ENCODE measurements around the gene CANT1. TPM values are rescaled to one million over a fixed set of nuclear protein-coding genes. Genes with fewer than 3 reads are reported as not detected.

CANT1 gene
- total and polyA plus RNA-seq, 2 of the 13 experiments (the other 11 are each of a cell fraction or from before 2014, with no cell fraction given), result 34.1 to 42.1 TPM

DNA sequence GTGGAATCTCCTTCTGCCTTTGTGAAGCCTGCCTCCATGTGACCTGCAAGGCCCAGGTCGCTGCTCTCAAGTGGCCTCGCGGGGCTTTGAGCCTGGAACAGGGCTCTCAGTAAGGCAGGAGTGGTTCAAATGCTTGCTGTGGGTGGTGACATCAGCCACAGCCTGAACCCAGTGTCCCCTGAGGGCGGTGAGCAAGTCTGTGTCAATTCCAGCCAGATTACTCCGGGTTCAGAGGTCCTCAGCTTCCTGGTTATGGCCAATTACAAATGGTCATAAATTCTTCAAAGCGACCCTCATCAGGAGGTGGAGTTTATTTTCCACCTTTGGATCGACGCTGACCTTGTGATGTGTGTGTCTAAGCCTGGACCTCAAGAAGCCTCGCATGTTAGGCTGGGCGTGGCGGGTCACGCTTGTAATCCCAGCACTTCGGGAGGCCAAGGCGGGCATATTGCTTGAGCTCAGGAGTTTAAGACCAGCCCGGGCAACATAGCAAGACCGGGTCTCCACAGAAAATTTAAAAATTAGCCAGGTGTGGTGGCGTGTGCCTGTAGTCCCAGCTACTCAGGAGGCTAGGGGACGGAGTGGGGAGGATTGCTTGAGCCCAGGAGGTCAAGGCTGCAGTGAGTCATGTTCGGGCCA is 47.1 kb downstream of the CANT1 start (continued):
- TF ChIP-seq, protein P1, sequence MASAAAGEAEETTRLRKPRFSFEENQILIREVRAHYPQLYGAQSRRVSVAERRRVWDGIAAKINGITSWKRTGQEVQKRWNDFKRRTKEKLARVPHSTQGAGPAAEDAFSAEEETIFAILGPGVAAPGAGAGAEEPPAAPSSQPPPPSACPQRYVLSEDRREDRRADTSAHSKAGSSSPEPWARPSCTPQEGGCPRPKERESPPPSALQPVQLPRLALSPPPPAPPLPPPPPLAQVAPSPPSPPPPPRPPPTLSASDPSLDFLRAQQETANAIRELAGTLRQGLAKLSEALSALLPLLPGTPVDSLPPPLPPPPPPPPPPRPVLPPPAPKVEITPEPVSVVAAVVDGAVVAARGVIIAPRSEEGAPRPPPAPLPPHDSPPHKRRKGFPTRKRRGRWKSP (CRISPR knock-in tag; IDR thresholded peaks at IDR 0.05), result peak; percentile 74; the same call in 1 of the 2 replicates
- TF ChIP-seq ZNF878 (CRISPR knock-in tag; IDR thresholded peaks at IDR 0.05) (0 out of 2 replicates have a peak, but pooled peaks have one; percentile 29), SPEN (CRISPR knock-in tag; IDR thresholded peaks at IDR 0.05; ENCODE audit: low read depth) (peak; percentile 28), ZNF430 (CRISPR knock-in tag; IDR thresholded peaks at IDR 0.05) (0 out of 2 replicates have a peak, but pooled peaks have one; percentile 80), RXRB (CRISPR knock-in tag; IDR thresholded peaks at IDR 0.05; ENCODE audit: borderline replicate concordance) (peak; percentile 73), PITX1 (CRISPR knock-in tag; IDR thresholded peaks at IDR 0.05) (peak; percentile 94), NFKBIZ (CRISPR knock-in tag; IDR thresholded peaks at IDR 0.05) (peak; percentile 80; the same call in 1 of the 2 replicates), CHCHD3 (CRISPR knock-in tag; IDR thresholded peaks at IDR 0.05) (no peak), PAF1 (CRISPR knock-in tag; IDR thresholded peaks at IDR 0.05) (no peak), MED1 (CRISPR knock-in tag; IDR thresholded peaks at IDR 0.05) (peak; percentile 80), EP300 (IDR thresholded peaks at IDR 0.05; ENCODE audit: low read depth in 2 of 2, low read length in 2 of 2) (peak; percentile 79 to 85), EP300 (CRISPR knock-in tag; IDR thresholded peaks at IDR 0.05; ENCODE audit: borderline replicate concordance) (peak; percentile 66), ZNF232 (CRISPR knock-in tag; IDR thresholded peaks at IDR 0.05; ENCODE audit: borderline replicate concordance) (no peak), ZNF350 (CRISPR knock-in tag; IDR thresholded peaks at IDR 0.05; ENCODE audit: borderline replicate concordance, low read depth) (peak; percentile 81), ZNF224 (CRISPR knock-in tag; IDR thresholded peaks at IDR 0.05) (peak; percentile 80; the same call in 1 of the 2 replicates), NFYB (CRISPR knock-in tag; IDR thresholded peaks at IDR 0.05) (peak; percentile 58)
- TF ChIP-seq, protein P2, sequence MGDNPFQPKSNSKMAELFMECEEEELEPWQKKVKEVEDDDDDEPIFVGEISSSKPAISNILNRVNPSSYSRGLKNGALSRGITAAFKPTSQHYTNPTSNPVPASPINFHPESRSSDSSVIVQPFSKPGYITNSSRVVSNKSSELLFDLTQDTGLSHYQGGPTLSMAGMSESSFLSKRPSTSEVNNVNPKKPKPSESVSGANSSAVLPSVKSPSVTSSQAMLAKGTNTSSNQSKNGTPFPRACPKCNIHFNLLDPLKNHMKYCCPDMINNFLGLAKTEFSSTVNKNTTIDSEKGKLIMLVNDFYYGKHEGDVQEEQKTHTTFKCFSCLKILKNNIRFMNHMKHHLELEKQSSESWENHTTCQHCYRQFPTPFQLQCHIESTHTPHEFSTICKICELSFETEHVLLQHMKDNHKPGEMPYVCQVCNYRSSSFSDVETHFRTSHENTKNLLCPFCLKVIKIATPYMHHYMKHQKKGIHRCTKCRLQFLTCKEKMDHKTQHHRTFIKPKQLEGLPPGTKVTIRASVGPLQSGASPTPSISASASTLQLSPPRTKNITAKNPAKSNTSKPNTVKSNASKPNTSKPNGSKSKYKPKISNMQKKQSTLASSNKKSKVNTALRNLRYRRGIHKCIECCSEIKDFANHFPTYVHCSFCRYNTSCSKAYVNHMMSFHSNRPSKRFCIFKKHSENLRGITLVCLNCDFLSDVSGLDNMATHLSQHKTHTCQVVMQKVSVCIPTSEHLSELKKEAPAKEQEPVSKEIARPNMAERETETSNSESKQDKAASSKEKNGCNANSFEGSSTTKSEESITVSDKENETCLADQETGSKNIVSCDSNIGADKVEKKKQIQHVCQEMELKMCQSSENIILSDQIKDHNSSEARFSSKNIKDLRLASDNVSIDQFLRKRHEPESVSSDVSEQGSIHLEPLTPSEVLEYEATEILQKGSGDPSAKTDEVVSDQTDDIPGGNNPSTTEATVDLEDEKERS (CRISPR knock-in tag; IDR thresholded peaks at IDR 0.05), result peak; percentile 99
- TF ChIP-seq, protein P3, sequence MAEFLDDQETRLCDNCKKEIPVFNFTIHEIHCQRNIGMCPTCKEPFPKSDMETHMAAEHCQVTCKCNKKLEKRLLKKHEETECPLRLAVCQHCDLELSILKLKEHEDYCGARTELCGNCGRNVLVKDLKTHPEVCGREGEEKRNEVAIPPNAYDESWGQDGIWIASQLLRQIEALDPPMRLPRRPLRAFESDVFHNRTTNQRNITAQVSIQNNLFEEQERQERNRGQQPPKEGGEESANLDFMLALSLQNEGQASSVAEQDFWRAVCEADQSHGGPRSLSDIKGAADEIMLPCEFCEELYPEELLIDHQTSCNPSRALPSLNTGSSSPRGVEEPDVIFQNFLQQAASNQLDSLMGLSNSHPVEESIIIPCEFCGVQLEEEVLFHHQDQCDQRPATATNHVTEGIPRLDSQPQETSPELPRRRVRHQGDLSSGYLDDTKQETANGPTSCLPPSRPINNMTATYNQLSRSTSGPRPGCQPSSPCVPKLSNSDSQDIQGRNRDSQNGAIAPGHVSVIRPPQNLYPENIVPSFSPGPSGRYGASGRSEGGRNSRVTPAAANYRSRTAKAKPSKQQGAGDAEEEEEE (CRISPR knock-in tag; IDR thresholded peaks at IDR 0.05; ENCODE audit: borderline replicate concordance), result no peak
- TF ChIP-seq, protein P4, sequence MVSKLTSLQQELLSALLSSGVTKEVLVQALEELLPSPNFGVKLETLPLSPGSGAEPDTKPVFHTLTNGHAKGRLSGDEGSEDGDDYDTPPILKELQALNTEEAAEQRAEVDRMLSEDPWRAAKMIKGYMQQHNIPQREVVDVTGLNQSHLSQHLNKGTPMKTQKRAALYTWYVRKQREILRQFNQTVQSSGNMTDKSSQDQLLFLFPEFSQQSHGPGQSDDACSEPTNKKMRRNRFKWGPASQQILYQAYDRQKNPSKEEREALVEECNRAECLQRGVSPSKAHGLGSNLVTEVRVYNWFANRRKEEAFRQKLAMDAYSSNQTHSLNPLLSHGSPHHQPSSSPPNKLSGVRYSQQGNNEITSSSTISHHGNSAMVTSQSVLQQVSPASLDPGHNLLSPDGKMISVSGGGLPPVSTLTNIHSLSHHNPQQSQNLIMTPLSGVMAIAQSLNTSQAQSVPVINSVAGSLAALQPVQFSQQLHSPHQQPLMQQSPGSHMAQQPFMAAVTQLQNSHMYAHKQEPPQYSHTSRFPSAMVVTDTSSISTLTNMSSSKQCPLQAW (CRISPR knock-in tag; IDR thresholded peaks at IDR 0.05), result peak; percentile 83; the same call in 1 of the 2 replicates
- TF ChIP-seq, protein P5, sequence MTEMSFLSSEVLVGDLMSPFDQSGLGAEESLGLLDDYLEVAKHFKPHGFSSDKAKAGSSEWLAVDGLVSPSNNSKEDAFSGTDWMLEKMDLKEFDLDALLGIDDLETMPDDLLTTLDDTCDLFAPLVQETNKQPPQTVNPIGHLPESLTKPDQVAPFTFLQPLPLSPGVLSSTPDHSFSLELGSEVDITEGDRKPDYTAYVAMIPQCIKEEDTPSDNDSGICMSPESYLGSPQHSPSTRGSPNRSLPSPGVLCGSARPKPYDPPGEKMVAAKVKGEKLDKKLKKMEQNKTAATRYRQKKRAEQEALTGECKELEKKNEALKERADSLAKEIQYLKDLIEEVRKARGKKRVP (CRISPR knock-in tag; IDR thresholded peaks at IDR 0.05), result peak in 1 of 2 experiments; percentile 77; a peak in 2 of 4 replicates
